GM12801 (cell line): ENCODE measurements around the gene PFDN5.

Experiments
- CTCF ChIP-seq: IDR thresholded peaks from one replicate; pipeline ENCODE4 v1.5.1; 2011; ENCODE audit warnings: control low read depth; ENCODE audit not compliant: insufficient read length; ENCODE audit errors: extremely low read depth

PFDN5 gene

GRCh38 chr12:53340398-53340797, 45.1 kb downstream of the PFDN5 start:
- TF ChIP-seq CTCF: no peak

GRCh38 chr12:53343449-53343848, 48.1 kb downstream of the PFDN5 start:
- no peak for TF ChIP-seq CTCF

- no peak for TF ChIP-seq CTCF
Observed at GRCh38 chr12:53343969-53344368, 48.6 kb downstream of the PFDN5 start.

GRCh38 chr12:53344487-53344823, 49.1 kb downstream of the PFDN5 start:
- TF ChIP-seq CTCF: no peak

- no peak for TF ChIP-seq CTCF
Observed at GRCh38 chr12:53344824-53345485, 49.6 kb downstream of the PFDN5 start.

GRCh38 chr12:53345486-53346188, 50.3 kb downstream of the PFDN5 start:
- no peak for TF ChIP-seq CTCF

GRCh38 chr12:53346491-53346890, 51.1 kb downstream of the PFDN5 start:
- TF ChIP-seq CTCF: no peak
